Tibial nerve (tissue), 4 donors: ENCODE results near the gene LFNG. TPM values are rescaled to one million over a fixed set of nuclear protein-coding genes. Genes with fewer than 3 reads are reported as not detected.
A peak's percentile ranks its signal among the peaks of the same experiment; 100 is the strongest.

Source experiments
- DNase-seq, 2 donors: peaks; one replicate each; pipeline ENCODE4 v3.0.0-alpha.2; 2019; ENCODE audit warnings: low spot score in 2 of 2
- H3K27ac ChIP-seq, 4 donors: fragments of 200-600 bp; sonication (generic) in 3 of 4; one replicate each; pipeline ENCODE4 v1.5.1; 2017 to 2019; ENCODE audit warnings: mild to moderate bottlenecking in 1 of 4
- H3K27me3 ChIP-seq, 2 donors: fragments of 200-600 bp; sonication (generic) in 1 of 2; one replicate each; pipeline versions ENCODE4 v1.5.1 to v1.6.0; 2017 to 2019
- H3K36me3 ChIP-seq, 3 donors: fragments of 200-600 bp; sonication (generic); one replicate each; pipeline ENCODE4 v1.5.1; 2018 to 2019
- H3K4me1 ChIP-seq, 4 donors: fragments of 200-600 bp; sonication (generic) in 3 of 4; one replicate each; pipeline ENCODE4 v1.5.1; 2017 to 2019
- H3K4me3 ChIP-seq, 4 donors: fragments of 200-600 bp; sonication (generic) in 3 of 4; one replicate each; pipeline ENCODE4 v1.5.1; 2017 to 2019; ENCODE audit warnings: mild to moderate bottlenecking in 1 of 4, moderate library complexity in 1 of 4
- H3K9me3 ChIP-seq, 4 donors: fragments of 200-600 bp; sonication (generic) in 3 of 4; one replicate each; pipeline ENCODE4 v1.5.1; 2017 to 2019
- CTCF ChIP-seq, 5 experiments: fragments of 200-600 bp in 3 of 5; fragments of 450-650 bp in 2 of 5; sonication (generic) in 3 of 5; IDR thresholded peaks; one replicate each; pipeline ENCODE4 v1.5.1; 2016 to 2019; ENCODE audit warnings: antibody characterized with exemption in 5 of 5, mild to moderate bottlenecking in 3 of 5, moderate library complexity in 2 of 5
- EP300 ChIP-seq, 2 donors: sonication (generic); formaldehyde crosslinking; IDR thresholded peaks; one replicate each; pipeline ENCODE4 v1.6.1; 2017; ENCODE audit warnings: antibody characterized with exemption in 2 of 2, mild to moderate bottlenecking in 1 of 2
- POLR2A ChIP-seq, 2 donors: fragments of 450-650 bp; IDR thresholded peaks; one replicate each; pipeline ENCODE4 v1.6.1; 2017; ENCODE audit warnings: antibody characterized with exemption in 2 of 2, mild to moderate bottlenecking in 2 of 2, moderate library complexity in 2 of 2
- WGBS, 2 donors: methylation state at CpG; one replicate each; pipeline ENCODE4 v1.1.5; 2018; 5-methylcytosine and 5-hydroxymethylcytosine counted together
- total RNA-seq, 4 donors: library from RNA; depleted of rRNA; stranded (reverse); fragments of >200 nt; gene quantifications; one replicate each; pipeline ENCODE4 v1.1.0, GENCODE V29; 2016

LFNG gene
- total RNA-seq, 4 donors from 2014 or later, result 8.8 to 21.6 (median 11.3) TPM

GRCh38 chr7:2525658-2526630 lies 6.4 kb downstream of the LFNG start:
- WGBS, 2 donors, result 80 to 87% methylated on average over 27 to 30 of the region's 36 CpGs
- DNase-seq, result no peak
- TF ChIP-seq POLR2A (IDR thresholded peaks at IDR 0.05) (no peak), EP300 (IDR thresholded peaks at IDR 0.05) (no peak), CTCF (IDR thresholded peaks at IDR 0.05) (no peak)
- H3K27me3 ChIP-seq, result peaks cover 0 to 28% of the 10 kb centered on the region in 2 donors
- H3K9me3 ChIP-seq, result no peaks in the 10 kb centered on the region
- H3K27ac ChIP-seq, result peak overlapping the region in 1 of 4 donors; percentile 66
- no peak overlapping the region for H3K4me3 ChIP-seq
- peaks cover 0 to 100% (median 85%) of the 10 kb centered on the region in 4 donors for H3K4me1 ChIP-seq
- peaks cover 0 to 18% (median 0%) of the 10 kb centered on the region in 3 donors for H3K36me3 ChIP-seq

DNA sequence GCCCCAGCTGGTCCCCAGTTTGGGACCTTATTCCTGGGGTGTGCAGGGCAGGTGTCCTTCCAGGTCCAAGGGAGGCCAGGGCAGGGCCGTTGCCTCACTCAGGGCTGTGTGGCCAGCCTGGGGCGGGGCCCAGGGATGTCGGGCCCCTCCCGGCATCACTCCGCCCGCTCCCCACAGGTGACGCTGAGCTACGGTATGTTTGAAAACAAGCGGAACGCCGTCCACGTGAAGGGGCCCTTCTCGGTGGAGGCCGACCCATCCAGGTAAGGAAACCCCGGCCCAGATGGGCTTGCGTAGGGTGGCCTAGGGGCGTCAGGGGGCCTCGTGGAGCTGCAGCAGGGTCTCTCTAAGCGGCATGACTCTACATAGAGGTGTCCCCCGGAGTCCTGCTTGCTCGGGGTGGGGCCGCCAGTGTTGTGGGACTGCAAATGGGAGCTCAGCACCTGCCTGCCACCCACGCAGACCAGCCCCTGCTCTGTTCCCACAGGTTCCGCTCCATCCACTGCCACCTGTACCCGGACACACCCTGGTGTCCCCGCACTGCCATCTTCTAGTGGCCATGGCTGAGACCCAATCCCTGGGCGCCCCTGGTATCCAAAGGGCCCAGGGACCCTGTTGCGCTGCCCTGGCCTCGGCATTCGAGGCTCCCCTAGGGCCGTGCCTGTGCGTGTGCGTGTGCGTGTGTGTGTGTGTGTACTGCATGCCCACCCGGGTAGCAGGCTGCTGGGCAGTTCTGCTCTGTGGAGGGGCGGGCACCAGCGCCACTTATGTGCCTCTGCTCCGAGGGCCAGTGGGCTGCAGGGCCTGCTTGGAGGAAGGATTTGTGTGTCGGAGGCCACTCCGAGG lies 7.3 kb downstream of the LFNG start:
- Histone ChIP-seq H3K36me3 (peaks cover 0 to 18% (median 0%) of the 10 kb centered on the region in 3 donors), H3K27me3 (peaks cover 0 to 18% of the 10 kb centered on the region in 2 donors), H3K4me1 (peaks cover 0 to 100% (median 80%) of the 10 kb centered on the region in 4 donors), H3K4me3 (no peak overlapping the region), H3K27ac (no peak overlapping the region), H3K9me3 (no peaks in the 10 kb centered on the region)
- no peak for DNase-seq
- TF ChIP-seq POLR2A (IDR thresholded peaks at IDR 0.05), result no peak
- no peak for TF ChIP-seq CTCF (IDR thresholded peaks at IDR 0.05)
- TF ChIP-seq EP300 (IDR thresholded peaks at IDR 0.05), result no peak
- WGBS, 2 donors, result 88 to 90% methylated on average over 28 to 33 of the region's 40 CpGs

GRCh38 chr7:2527505-2528467 lies 8.2 kb downstream of the LFNG start:
- TF ChIP-seq CTCF (IDR thresholded peaks at IDR 0.05) (no peak), EP300 (IDR thresholded peaks at IDR 0.05) (no peak), POLR2A (IDR thresholded peaks at IDR 0.05) (no peak)
- Histone ChIP-seq H3K4me3 (no peak overlapping the region), H3K36me3 (peaks cover 0 to 18% (median 0%) of the 10 kb centered on the region in 3 donors), H3K27me3 (peaks cover 0 to 11% of the 10 kb centered on the region in 2 donors), H3K4me1 (peaks cover 0 to 92% (median 70%) of the 10 kb centered on the region in 4 donors), H3K9me3 (no peaks in the 10 kb centered on the region), H3K27ac (peak overlapping the region in 2 of 4 donors; percentile 4 to 82)
- WGBS, 2 donors, result 60 to 76% methylated on average over 9 to 16 of the region's 17 CpGs
- DNase-seq, result no peak

DNA sequence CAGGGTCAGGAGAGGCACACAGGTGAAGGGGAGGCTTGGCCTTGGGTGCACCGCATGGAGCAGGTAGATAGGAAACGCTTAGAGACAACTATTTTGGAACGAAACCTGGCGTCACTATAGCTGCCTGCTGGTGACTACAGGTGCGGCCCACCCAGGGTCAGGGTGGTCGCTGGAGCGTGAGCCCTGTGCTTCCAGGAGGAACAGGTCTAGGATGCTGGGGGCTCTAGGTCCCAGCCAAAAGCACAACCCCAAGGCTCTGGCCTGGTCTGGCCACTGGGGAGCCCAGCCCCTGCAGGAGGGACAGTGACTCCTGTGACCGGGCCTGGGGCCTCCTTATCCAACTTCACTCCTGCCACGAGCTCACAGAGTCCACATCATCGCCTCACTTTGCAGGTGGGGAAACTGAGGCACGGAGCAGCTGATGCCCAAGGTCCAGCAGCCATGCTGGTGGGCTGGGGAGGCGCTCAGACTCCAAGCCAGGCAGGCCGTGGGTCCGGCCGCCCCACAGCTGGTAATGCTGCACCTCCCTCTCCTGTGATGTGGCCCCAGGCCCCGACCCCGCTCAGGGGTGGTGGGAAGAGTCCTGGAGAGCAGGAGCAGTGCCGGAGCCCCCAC lies 9.0 kb downstream of the LFNG start:
- TF ChIP-seq POLR2A (IDR thresholded peaks at IDR 0.05) (no peak), EP300 (IDR thresholded peaks at IDR 0.05) (no peak), CTCF (IDR thresholded peaks at IDR 0.05) (no peak)
- H3K4me3 ChIP-seq, result no peak overlapping the region
- peaks cover 0 to 84% (median 62%) of the 10 kb centered on the region in 4 donors for H3K4me1 ChIP-seq
- peak overlapping the region in 3 of 4 donors; percentile 78 to 82 (median 80) for H3K27ac ChIP-seq
- no peaks in the 10 kb centered on the region for H3K9me3 ChIP-seq
- peaks cover 0 to 18% (median 0%) of the 10 kb centered on the region in 3 donors for H3K36me3 ChIP-seq
- peaks cover 0 to 9% of the 10 kb centered on the region in 2 donors for H3K27me3 ChIP-seq
- DNase-seq, result no peak
- 76 to 82% methylated on average over 12 to 16 of the region's 18 CpGs for WGBS, 2 donors
